ENCODE data around the gene OAS2.

- TF ChIP-seq EZH2phosphoT487 (IDR thresholded peaks at IDR 0.05; ENCODE audit: insufficient read depth, low read depth) (no peak), EZH2 (IDR thresholded peaks at IDR 0.05; ENCODE audit: insufficient read depth, poor library complexity, severe bottlenecking) (no peak)
Observed at GRCh38 chr12:112970391-112970790, 7.9 kb upstream of the OAS2 start.
